Fibroblast of lung (primary cell): ENCODE measurements around the gene SLC24A4. TPM values are rescaled to one million over a fixed set of nuclear protein-coding genes. Genes with fewer than 3 reads are reported as not detected.
A peak's percentile ranks its signal among the peaks of the same experiment; 100 is the strongest.
"Not testable (repeated sequence)": the region's sequence is repeated elsewhere in the genome, so short reads cannot be mapped to it uniquely, and the experiment has no call there.

Experiments
- DNase-seq, 2 donors: peaks; one replicate each; pipeline versions ENCODE4 v3.0.0 to v3.0.0-alpha.2; 2010; ENCODE audit warnings: low read depth in 2 of 2
- H2AFZ ChIP-seq: 2 replicates; pipeline ENCODE4 v1.5.1; 2012; ENCODE audit warnings: low read length, control low read depth, inconsistent platforms
- H3K27ac ChIP-seq: 2 replicates; pipeline ENCODE4 v1.5.1; 2011; ENCODE audit warnings: low read length, control low read depth; ENCODE audit not compliant: insufficient read depth
- H3K27me3 ChIP-seq: 2 replicates; pipeline ENCODE4 v1.5.1; 2011; ENCODE audit warnings: mild to moderate bottlenecking, low read length; ENCODE audit not compliant: control insufficient read depth, insufficient read depth
- H3K36me3 ChIP-seq: 2 replicates; pipeline ENCODE4 v1.5.1; 2011; ENCODE audit warnings: low read length; ENCODE audit not compliant: control insufficient read depth, insufficient read depth
- H3K4me1 ChIP-seq: 2 replicates; pipeline ENCODE4 v1.5.1; 2011; ENCODE audit warnings: low read length; ENCODE audit not compliant: control insufficient read depth, insufficient read depth; ENCODE audit errors: extremely low read depth
- H3K4me2 ChIP-seq: 2 replicates; pipeline ENCODE4 v1.5.1; 2011; ENCODE audit warnings: low read length, control low read depth; ENCODE audit not compliant: insufficient read depth; ENCODE audit errors: extremely low read depth
- H3K4me3 ChIP-seq, 4 experiments: fragments of 200-600 bp in 1 of 4; sonication (generic) in 1 of 4; replicated peaks in 1 of 4; 2 replicates each; pipeline ENCODE4 v1.5.1; 2011 to 2016; ENCODE audit warnings: low read length in 4 of 4, low read depth in 3 of 4, mild to moderate bottlenecking in 3 of 4, control low read depth in 2 of 4, inconsistent platforms in 1 of 4, mixed read lengths in 1 of 4; ENCODE audit not compliant: insufficient read depth in 1 of 4; ENCODE audit errors: control extremely low read depth in 1 of 4
- H3K79me2 ChIP-seq: 2 replicates; pipeline ENCODE4 v1.5.1; 2012; ENCODE audit warnings: mild to moderate bottlenecking, low read length, inconsistent platforms; ENCODE audit not compliant: control insufficient read depth, insufficient read depth
- H3K9ac ChIP-seq: 2 replicates; pipeline ENCODE4 v1.5.1; 2011; ENCODE audit warnings: mild to moderate bottlenecking, low read length, control low read depth; ENCODE audit not compliant: insufficient read depth
- H3K9me3 ChIP-seq: 2 replicates; pipeline ENCODE4 v1.5.1; 2012; ENCODE audit warnings: low read depth, low read length; ENCODE audit not compliant: control insufficient read depth, insufficient read depth
- H4K20me1 ChIP-seq: 2 replicates; pipeline ENCODE4 v1.5.1; 2011; ENCODE audit warnings: low read length; ENCODE audit not compliant: control insufficient read depth, insufficient read depth; ENCODE audit errors: extremely low read depth
- EZH2 ChIP-seq: IDR thresholded peaks from 2 replicates; pipeline ENCODE4 v1.5.1; 2012; ENCODE audit warnings: low read length, control low read depth, mild to moderate bottlenecking; ENCODE audit errors: missing control alignments
- polyA plus RNA-seq, 2 donors: library from polyadenylated mRNA; depleted of rRNA in 1 of 2; stranded (reverse) in 1 of 2; unstranded in 1 of 2; fragments of >200 nt; gene quantifications; 2 replicates each; pipeline ENCODE4 v1.2.1, GENCODE V29; 2011 to 2012; ENCODE audit warnings: missing spikeins in 1 of 2
- total RNA-seq: library from RNA; depleted of rRNA; stranded (reverse); fragments of >200 nt; gene quantifications from 2 replicates; pipeline ENCODE4 v1.2.1, GENCODE V29; 2014
- TF ChIP-seq, protein P1 (sequence below), 2 donors: IDR thresholded peaks in 1 of 2; conservative IDR thresholded peaks in 1 of 2; 1 replicate in 1 of 2; 2 replicates in 1 of 2; pipeline ENCODE4 v1.5.1; 2011 to 2012; ENCODE audit warnings: low read length in 2 of 2, control low read depth in 1 of 2, inconsistent platforms in 1 of 2, low read depth in 1 of 2, mild to moderate bottlenecking in 1 of 2

Gene SLC24A4
- total and polyA plus RNA-seq, 2 donors (not counting 1 experiment from before 2014, with no cell fraction given) = 0.03 TPM; not detected in 1

DNA sequence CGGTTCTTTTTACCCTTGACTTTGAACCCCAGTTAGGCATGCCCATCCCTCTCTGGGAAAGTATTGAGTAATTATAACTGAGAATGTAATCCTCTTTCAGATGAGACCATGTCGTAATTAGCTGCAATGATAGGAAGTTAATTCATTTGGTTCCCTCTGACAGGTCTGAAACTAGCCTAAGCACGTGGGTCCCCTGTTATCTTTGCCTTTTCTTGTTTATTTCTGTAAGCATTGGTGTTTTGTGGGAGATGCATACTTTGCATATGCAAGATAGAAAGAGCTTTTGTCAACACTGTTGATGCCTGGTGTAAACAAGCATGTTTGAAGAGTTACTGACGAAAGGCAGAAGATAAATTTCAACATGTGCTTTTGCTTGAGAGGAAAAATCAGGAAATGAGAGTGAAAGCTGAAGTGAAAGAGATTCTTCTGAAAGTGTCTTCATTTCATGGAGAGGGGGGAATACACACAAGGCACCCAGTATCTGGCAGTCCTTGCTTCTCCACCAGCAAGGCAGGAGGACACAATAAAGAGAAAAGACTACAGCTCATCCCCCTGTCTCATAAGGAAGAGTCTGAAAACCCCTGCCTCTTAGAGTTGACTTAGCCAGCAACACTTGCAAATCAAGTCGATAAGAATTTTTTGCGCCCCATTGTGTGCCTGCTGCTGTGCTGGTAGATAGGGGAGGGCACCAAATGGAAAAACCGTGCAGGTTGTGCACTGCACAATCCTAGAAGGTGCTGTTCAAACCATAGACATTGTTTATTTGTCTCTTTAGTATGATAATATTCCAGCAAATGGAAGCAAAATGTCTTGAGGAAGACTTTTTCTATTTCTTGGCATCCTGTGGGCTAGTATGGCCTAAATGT, 77.8 kb downstream of the SLC24A4 start:
- H3K27ac ChIP-seq = no peak overlapping the region
- no peak overlapping the region for H3K9ac ChIP-seq

DNA sequence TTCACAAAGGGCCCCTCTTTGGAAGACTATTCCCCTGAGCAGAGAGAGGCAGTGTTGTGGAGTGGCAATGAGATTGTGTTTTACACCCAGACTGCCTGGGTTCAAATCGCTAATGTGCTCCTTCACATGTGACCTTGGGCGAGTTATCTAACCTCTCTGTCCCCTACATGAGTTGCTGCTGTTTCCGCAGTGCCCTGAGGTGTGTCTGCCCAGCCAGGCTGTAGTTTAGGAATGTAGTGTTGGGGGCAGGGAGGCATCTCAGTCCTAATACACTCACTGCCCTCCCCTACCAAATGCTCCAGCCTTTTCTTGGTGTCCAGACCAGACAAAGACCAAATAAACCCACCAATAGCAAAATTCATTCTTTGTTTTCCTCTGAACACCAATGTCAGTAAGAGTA, 78.6 kb downstream of the SLC24A4 start:
- Histone ChIP-seq H3K9me3 (no peaks in the 10 kb centered on the region), H3K79me2 (no peaks in the 10 kb centered on the region), H3K27ac (no peak overlapping the region), H4K20me1 (no peaks in the 10 kb centered on the region), H2AFZ (no peak overlapping the region), H3K36me3 (no peaks in the 10 kb centered on the region), H3K4me2 (no peak overlapping the region), H3K27me3 (peaks cover 3% of the 10 kb centered on the region), H3K4me1 (peaks cover 8% of the 10 kb centered on the region), H3K4me3 (no peak overlapping the region), H3K9ac (no peak overlapping the region)
- no peak for DNase-seq
- TF ChIP-seq EZH2 = no peak
- TF ChIP-seq, protein P1, sequence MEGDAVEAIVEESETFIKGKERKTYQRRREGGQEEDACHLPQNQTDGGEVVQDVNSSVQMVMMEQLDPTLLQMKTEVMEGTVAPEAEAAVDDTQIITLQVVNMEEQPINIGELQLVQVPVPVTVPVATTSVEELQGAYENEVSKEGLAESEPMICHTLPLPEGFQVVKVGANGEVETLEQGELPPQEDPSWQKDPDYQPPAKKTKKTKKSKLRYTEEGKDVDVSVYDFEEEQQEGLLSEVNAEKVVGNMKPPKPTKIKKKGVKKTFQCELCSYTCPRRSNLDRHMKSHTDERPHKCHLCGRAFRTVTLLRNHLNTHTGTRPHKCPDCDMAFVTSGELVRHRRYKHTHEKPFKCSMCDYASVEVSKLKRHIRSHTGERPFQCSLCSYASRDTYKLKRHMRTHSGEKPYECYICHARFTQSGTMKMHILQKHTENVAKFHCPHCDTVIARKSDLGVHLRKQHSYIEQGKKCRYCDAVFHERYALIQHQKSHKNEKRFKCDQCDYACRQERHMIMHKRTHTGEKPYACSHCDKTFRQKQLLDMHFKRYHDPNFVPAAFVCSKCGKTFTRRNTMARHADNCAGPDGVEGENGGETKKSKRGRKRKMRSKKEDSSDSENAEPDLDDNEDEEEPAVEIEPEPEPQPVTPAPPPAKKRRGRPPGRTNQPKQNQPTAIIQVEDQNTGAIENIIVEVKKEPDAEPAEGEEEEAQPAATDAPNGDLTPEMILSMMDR (conservative IDR thresholded peaks at IDR 0.05 in 1 of 2, IDR thresholded peaks at IDR 0.05 in 1 of 2; ENCODE audit: low read depth in 1 of 2, low read length in 2 of 2) = no peak

More for the DNA sequence above, 77.8 kb downstream of the SLC24A4 start:
- no peak overlapping the region for H2AFZ ChIP-seq
- no peak overlapping the region for H3K4me3 ChIP-seq
- no peaks in the 10 kb centered on the region for H3K79me2 ChIP-seq
- no peaks in the 10 kb centered on the region for H4K20me1 ChIP-seq
- H3K9me3 ChIP-seq = no peaks in the 10 kb centered on the region
- H3K36me3 ChIP-seq = no peaks in the 10 kb centered on the region
- peaks cover 3% of the 10 kb centered on the region for H3K27me3 ChIP-seq
- TF ChIP-seq EZH2 = no peak
- TF ChIP-seq, protein P1 (conservative IDR thresholded peaks at IDR 0.05 in 1 of 2, IDR thresholded peaks at IDR 0.05 in 1 of 2; ENCODE audit: low read depth in 1 of 2, low read length in 2 of 2) = no peak
- DNase-seq = peak in 1 of 2 donors; percentile 19
- peaks cover 8% of the 10 kb centered on the region for H3K4me1 ChIP-seq
- no peak overlapping the region for H3K4me2 ChIP-seq

DNA sequence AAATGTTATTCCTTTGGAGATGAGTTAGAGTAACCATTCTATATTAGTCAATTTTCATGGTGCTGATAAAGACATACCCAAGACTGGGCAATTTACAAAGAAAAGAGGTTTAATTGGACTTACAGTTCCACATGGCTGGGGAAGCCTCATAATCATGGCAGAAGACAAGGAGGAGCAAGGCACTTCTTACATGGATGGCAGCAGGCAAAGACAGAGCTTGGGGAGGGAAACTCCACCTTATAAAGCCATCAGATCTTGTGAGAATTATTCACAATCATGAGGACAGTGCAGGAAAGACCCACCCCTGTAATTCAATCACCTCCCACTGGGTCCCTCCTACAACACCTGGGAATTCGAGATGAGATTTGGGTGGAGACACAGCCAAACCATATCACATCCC, 79.5 kb downstream of the SLC24A4 start:
- not testable (repeated sequence) for H3K9ac ChIP-seq, H3K4me2 ChIP-seq, H3K4me1 ChIP-seq, DNase-seq, H3K79me2 ChIP-seq, H3K27me3 ChIP-seq, H3K36me3 ChIP-seq, H2AFZ ChIP-seq, H3K4me3 ChIP-seq, H3K27ac ChIP-seq, H4K20me1 ChIP-seq, H3K9me3 ChIP-seq
